NCI-H1092 (cell line): ENCODE measurements around the gene ZC3H7B.

ENCODE experiments used
- DNase-seq: peaks from one replicate; lab custom pipeline; 2025; lab: John Stamatoyannopoulos, UW

Gene ZC3H7B

DNA sequence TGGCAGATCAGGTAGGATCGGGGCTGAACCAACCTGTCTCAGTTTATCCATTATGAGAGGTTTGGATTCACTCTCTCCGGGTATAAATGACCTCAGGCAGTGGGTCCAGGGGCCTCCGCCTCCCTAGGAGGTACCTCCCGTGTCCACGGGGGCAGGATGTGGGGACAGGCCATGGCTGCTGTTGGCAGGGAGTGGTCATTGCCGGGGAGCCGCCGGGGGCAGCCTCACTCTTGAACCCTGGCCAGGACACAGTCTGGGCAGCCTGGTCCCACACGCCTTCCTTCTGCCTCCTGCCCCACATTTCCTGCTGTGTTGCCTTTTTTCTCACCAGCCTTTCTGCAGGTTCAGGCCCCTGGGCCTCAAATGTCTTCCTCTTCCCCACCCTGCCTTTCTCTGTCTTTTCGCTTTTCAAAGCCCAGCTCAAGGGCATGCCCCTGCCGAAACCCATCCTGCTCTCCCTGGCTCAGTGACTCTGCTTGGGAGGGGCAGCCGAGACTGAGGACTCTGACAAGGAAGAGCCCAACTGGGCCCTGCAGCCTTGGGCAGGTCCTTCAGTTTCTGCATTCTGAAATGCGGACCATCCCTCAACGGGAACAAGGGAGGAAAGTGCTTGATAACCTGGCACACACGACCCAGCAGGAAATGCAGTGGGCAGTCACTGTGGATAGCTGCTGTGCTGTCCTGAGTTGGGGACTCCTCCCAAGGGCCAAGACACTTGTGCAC lies 31.1 kb downstream of the ZC3H7B start:
- DNase-seq = no peak

DNA sequence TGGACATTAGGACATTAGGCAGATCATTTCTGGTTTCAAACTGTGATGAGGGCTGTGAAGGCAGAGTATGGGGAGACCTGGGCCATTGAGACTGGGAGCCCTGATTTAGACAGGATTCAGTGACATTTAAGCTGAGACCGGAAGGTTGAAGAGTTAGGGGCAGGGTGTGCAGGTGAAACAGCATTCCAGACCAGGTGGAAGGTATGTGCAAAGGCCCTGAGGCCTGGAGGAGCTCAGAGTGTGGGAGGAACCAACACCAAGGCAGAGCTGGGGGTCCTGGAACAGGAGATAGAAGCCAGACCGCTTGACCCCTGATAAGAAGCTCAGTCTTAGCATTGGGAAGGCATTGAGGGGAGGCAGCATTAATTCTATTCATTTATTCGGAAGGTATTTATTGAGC lies 32.5 kb downstream of the ZC3H7B start:
- no peak for DNase-seq

DNA sequence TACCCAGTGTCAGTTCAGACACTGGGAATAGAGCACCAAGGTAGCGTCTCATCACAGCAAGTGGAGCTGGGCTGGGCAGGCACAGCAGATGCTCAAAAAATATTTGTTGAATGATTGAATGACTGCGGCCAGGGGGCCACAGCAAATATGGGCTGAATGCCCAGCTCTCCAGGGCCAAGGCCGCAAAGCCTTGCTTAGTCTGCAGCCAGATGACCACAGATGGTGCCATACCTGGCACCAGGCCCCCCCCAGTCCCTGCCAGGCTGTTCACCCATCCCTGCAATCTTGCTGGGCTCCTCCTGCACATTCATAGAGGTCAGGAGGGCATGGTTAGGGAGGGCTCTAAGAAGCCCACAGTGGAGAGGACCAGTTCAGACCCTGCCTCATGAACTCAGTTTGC lies 32.9 kb downstream of the ZC3H7B start:
- no peak for DNase-seq

DNA sequence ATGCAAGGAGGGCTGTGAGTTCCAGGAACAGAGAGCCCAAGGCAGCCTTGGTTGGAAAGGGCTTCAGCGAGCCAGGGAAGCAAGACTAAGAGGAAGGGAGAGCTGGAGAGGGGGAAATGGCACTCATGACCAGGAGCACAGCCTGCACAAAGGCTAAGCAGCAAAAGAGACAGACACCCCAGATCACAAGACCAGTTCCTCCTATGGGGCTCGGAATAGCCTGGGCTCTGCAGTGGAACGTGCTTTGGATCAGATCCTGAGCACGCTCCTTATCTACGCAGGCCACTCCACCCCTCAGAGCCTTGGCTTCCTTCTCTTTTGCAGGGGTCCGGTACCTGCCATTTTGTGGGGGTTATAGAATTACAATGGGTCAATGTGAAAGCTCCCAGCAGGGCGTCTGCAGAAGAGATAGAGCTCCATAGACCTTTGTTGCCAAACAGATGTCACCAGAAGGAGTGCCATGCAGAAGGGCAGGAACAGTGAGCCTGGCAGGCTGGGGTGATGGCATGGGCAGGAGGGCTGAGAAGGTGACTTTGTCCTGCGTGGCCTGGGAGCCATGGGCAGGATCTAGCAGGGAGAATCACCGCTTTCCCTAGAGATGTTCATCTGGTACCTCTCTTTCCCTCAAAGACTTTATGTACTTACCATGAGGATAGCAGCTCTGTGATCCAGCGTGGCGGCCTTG lies 33.8 kb downstream of the ZC3H7B start:
- DNase-seq = no peak

DNA sequence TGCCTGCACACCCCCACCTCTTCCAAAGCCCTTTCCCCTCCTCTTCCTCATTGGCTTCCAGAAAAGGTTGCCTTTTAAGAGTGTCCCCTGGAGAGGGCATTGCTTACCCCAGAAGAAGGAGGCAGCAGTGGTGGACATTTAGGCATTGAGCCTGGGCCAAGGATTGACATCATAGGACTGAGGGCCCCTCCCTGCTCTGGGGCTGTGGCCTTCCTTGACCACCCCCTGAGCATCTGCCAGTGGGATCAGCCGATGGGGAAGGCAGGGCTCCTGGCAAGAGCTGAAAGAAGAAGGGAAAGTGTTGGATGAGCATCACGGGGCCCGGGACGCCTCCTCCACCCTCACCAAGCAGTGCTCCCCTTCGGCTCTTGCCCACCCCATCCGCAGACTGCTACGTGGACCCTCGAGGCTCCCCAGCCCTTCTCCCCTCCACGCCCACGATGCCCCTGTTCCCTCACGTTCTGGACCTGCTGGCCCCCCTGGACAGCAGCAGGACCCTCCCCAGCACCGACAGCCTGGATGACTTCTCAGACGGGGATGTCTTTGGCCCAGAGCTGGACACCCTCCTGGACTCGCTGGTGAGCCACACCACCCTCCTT lies 37.4 kb downstream of the ZC3H7B start:
- no peak for DNase-seq

DNA sequence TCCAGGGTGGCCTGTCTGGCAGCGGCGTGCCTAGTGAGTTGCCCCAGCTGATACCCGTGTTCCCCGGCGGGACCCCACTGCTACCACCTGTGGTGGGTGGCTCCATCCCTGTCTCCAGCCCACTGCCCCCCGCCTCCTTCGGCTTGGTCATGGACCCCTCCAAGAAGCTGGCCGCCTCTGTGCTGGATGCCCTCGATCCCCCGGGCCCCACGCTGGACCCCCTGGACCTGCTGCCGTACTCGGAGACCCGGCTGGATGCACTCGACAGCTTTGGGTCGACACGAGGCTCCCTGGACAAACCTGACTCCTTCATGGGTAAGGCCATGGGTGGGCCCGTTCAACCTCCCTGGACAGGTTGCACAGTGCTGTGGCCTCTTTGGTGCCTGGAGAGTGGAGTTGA lies 38.5 kb downstream of the ZC3H7B start:
- no peak for DNase-seq

DNA sequence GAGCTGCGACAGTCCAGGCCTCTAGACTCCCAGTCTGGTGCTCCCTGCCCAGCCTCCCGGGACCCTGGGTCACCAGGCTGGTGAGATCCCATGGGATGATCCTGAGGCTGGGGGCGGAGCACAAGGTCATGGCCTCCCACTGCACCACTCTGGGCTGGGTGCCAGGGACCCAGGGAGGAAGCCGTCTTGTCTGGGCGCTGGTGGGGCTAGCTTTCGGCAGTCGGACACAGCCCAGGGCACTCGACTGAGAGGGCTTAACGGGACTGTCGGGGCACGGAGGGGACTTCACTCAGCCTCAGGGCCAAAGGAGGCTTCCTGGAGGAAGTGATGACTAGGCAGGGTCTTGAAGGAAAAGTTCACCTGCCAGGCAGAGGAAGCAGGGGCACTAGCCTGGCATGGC lies 39.0 kb downstream of the ZC3H7B start:
- no peak for DNase-seq

DNA sequence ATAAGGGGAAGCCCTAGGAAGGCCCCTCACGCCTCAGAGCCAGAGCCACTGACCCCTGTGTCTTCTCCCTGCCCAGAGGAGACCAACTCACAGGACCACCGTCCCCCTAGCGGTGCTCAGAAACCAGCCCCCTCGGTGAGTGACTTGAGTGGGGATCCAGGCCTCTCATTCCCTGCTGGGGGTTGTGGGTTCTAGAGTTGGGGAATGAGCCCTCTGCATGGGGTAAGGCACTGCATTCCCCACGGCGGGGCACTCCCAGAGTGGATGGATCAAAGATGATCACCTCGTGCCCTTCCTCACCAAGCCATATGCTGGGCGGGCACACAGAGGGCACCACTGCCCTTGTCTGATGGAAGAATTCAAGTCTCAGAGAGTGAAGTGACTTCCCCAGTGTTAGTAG lies 39.7 kb downstream of the ZC3H7B start:
- no peak for DNase-seq

DNA sequence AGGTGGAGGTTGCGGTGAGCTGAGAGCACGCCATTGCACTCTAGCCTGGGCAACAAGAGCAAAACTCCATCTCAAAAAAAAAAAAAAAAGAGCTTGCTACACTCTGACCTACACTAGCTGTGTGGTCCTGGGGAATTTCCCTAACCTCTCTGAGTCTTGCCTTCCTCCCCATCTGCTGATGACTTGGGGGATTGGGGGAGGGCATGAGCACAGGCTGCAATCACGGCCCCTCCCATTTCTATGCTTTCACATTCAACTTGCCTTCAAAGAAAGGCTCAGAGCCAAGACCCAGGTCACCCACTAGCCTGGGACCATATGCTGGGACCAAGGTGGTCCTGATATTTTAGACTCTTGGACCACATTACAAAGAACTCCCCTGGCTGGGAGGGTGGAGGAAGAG lies 40.7 kb downstream of the ZC3H7B start:
- DNase-seq = no peak

DNA sequence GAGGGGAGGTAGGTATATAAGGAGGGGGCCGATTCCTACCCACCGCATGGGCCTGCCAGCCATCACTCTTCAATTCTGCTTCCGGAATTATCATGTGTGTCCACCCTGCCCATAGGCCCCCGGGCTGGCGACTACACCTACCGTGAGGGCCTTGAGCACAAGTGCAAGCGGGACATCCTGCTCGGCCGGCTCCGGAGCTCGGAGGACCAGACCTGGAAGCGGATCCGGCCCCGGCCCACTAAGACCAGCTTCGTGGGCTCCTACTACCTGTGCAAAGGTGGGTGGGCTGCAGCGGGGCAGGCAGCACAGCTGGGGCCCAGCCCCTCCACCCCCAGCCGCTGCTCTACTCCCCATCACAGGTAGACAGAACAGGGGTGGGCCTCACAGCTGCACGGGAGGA lies 42.0 kb downstream of the ZC3H7B start:
- DNase-seq = no peak

DNA sequence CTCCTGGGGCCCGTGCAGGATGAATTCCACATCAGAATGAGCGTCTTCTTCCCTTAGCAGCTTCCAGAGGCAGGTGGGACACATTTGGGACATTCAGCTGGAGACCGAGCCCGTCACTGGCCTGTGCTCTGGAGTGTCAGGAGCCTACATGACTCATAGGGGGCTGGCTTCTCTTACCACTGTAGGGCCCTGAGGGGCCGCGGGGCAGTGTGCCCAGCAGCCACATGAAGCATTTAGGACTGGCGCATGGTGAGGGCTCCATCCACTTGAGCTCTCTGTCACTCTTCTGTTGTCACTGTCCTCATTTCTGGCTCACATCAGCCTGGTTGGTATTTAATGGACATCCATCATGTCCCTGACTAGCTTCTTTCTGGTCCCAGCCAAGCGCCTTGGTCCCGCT lies 42.4 kb downstream of the ZC3H7B start:
- DNase-seq = no peak

DNA sequence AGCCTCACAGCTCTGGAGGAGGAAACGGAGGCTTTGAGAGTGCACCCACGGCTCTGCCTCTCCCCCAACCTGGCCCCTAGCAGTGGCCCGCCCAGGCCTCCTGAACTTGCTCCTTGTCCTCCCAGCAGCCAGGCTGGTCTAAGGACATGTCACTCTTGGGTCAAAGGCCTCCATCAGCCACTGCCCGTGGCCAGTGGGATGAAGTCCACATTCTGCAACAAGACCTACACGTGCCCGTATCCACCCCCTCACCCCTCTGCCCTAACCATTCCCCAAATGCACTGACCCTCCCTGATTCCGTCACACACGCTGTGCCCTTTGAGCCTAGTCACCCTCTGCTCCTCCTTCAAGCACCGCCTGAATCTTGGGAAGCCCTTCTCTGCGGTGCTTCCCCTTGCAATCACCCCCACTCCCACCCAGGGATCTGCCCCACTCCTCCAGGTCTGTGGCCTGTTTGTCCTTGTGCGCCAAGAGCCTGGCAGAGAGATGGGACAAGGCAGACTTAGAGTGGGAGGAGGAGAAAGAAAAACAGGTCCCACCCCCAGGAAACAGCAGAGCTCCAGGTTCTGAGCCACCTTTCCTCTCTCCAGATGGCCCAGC lies 43.0 kb downstream of the ZC3H7B start:
- DNase-seq = no peak

DNA sequence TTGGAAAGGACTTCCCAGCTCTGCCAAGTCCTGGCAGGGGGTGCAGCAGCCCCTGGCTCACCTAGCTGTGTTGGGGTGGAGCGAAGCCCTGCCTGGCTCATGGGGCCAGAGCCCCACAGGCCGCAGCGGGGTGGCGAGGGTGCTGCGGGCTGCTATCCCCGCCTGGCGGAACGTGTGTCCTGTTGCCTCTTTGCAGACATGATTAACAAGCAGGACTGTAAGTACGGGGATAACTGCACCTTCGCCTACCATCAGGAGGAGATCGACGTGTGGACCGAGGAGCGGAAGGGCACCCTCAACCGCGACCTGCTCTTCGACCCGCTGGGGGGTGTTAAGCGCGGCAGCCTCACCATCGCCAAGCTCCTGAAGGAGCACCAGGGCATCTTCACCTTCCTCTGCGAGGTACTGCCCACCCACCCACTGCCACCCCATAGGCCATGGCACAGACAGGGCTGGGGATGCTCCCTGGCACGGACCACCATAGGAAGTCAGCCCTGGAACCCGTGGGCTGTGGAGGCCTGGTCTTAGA lies 44.5 kb downstream of the ZC3H7B start:
- DNase-seq = no peak

DNA sequence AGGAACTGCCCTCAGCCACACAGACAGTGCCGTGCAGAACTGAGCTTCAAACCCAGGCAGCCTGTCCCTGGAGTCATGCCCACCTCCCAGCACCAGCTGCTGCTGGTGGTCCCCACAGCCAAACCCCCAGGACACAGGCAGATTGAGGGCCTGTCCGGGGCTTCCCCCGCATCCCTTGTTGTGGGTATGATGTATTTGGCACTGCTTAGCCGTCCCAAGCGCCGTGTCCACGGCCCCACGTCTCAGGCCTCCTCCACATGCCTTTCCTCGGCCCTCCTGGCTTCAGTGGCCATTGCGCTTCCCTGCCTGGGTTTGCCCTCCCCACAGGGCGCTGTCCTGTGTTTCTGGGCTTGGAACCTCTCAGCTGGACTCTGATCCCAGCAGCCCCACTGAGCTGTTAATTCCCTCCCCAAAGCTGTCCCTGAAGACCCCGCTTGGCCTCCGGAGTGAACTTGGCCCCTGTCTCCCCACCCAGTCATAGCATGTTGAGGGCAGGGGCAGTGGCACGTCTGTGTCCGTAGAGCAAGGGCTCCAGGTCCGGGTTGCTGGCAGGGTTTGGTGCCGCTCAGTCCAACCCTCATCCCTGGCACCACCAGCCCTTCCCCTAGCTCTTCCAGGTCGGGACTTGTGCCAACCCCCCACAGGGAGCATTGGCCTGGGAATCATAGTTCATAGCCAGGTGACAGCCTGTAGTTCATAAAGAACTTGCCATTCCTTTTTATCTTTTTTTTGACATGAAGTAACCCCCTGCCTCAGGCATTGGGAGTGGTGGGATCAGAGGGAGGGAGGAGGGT lies 45.9 kb downstream of the ZC3H7B start:
- DNase-seq = no peak

DNA sequence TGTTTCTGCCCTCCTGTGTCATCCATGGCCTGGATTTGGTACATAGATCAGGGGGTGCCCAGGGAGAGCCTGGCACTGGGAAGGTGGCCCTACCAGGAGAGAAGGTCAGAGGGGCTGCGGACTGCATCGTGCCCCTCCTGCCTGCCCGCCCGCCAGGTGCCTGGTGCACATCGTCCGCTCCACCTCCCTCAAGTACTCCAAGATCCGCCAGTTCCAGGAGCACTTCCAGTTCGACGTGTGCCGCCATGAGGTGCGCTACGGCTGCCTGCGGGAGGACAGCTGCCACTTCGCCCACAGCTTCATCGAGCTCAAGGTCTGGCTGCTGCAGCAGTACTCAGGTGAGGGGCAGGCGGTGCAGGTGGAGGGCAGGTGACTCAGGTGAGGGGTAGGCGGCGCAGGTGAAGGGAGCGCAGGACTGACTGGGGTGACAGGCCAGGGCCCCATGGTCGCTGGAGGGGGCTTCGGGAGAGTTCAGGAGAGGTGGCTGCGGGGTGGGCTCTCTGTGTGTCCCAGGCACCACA lies 47.7 kb downstream of the ZC3H7B start:
- DNase-seq = no peak

DNA sequence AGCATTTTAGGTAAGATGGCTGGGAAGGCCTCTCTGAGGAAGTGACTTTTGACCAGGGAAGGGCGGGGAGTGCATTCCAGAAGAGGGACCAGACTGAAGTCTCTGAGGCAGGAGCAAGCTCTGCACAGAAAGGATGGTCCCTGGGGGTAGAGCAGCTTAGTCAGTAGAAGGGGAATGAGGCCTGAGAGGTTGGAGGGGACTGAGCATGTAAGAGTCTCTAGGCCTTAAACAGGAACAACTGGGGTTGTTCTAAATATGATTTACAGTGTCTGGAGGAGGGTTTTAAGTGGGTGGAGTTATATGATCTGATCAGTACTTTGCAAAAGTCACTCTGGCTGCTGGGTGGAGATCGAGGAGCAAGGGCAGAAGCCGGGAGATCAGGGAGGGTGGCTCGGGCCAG lies 48.8 kb downstream of the ZC3H7B start:
- DNase-seq = no peak

DNA sequence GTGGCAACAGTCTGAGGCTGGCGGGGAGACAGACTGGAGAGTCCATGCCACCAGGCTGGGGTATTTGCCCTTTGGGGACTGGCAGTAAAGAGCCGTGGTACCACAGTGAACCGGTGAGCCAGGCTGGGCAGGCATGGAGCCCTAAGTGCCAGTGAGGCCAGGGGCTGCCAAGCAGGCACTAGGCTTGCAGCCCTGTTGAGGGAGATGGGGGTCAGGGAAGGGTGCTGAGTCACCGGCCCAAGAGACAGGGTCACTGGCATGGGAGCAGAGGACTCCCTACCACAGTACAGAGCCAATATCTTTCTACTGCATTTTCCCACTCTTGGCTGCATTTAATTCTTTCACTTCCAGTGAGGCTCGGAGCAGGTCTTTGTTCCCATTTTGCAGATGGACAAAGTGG lies 49.7 kb downstream of the ZC3H7B start:
- no peak for DNase-seq

DNA sequence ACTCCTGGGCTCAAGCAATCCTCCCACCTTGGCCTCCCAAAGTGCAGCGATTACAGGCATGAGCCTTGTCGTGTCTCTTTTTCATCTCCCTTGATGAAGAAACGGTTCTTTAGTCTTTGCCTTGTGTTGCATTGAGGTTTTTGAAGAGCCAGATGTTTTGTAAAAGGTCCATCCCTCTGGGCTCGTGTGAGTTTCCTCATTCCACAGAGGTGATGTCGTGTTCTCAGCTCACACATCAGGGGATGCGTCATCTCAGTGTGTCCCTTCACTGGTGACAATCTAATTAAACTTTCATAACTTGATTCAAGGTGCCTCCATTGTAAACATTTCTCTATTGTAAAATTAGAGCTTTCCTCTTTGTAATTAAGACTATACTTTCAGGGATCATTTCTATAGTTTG lies 50.7 kb downstream of the ZC3H7B start:
- no peak for DNase-seq

DNA sequence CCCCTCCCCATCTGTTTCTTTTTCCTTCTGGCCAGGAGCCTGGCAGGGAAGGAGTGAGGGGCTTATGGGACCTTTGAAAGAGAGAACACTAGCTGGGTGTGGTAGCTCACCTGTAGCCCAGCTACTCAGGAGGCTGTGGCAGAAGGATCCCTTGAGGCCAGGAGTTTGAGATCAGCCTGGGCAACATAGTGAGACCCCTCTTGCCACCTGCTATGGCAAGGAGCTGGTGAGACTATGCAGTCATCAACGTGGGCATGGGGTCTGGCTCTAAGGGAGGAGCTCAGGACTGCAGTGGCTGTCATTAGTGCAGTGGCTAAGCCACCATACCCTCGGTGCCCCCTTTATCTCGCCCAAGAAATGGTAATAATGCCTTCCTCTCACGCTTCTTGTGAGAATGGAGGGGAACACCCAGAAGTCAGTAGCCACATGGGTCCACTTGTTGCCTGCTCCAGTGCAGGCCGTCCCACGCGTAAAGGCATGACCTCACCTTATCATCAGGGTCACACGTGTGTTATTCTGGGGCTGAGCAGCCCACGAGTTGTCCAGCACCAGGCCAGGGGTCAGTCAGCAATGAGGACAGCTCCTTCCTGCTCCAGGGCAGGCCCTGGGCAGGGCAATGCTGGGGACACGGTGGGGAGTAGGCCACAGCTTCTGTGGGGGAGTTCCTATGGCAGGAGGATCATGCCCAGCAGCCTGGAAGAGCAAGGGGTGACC lies 52.7 kb downstream of the ZC3H7B start:
- DNase-seq = no peak

DNA sequence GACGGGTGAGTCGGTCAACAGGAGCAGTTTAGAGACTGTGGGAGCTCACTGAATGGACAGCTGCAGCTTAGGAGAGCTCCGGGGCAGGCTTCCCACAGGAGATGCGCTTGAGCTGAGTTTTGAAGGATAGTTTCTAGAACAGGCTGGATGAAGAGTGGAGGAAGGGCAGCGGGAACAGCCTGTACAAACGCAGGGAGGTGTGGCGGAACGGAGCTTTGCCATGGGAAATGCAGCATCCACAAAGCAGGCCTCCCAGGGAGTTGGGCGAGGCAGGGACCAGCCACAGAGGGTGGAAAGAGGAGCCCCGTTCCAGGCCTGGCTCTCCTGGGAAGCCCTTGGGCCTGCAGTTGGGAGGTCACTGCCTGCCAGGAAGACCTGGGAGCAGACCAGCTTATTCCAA lies 53.7 kb downstream of the ZC3H7B start:
- no peak for DNase-seq

DNA sequence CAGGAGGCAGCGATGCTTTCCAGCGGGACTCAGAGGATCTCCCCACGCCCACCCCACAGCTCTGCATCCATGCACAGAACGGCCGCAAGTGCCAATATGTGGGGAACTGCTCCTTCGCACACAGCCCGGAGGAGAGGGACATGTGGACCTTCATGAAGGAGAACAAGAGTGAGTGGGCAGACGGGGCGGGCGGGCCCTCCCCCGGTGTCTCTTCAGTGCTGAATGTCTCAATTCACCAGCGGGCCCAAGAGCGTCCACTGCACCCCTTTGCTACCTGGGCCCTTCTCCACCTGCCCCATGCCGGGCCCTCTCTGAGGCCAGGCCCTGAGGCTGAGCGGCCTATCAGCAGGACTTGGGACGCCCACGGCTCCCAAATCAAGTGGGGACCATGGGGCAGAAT lies 54.6 kb downstream of the ZC3H7B start:
- no peak for DNase-seq
